Measurements from ENCODE around the gene ALDH3A1. TPM values are rescaled to one million over a fixed set of nuclear protein-coding genes. Genes with fewer than 3 reads are reported as not detected.

ALDH3A1 gene
- total and polyA plus RNA-seq, 10 of the 15 experiments (the other 5 are each of a cell fraction or from before 2014, with no cell fraction given), result 0.20 TPM; not detected in 9

DNA sequence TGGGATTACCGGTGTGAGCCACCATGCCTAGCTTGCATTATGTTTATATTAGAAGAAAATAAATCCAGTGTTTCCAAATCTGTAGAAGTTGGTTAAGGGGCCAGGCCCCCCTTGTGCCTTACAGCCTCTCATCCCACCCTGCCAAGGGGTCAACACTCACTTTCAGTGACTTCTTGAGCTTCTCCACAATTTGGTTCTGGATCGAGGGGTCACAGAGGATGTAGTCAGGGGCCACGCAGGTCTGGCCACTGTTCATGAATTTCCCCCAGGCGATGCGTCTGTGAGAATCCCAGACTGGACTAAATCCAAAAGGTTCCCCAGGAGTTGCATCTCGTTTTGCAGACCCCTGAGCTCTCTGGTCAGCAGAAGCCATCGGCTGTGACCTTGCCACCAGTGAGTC, 7.2 kb downstream of the ALDH3A1 start:
- Histone ChIP-seq H2AFZ (ENCODE audit: control insufficient read depth, low read depth, low read length) (no peak overlapping the region), H3K27me3 (replicated peaks in 1 of 2; ENCODE audit: control insufficient read depth in 2 of 2, insufficient read depth in 2 of 2, low read length in 1 of 2) (no peaks in the 10 kb centered on the region), H3K36me3 (ENCODE audit: control insufficient read depth in 2 of 2, insufficient read depth in 2 of 2, low read length in 1 of 2) (no peaks in the 10 kb centered on the region), H3K4me1 (ENCODE audit: control insufficient read depth, insufficient read depth, low read length) (no peaks in the 10 kb centered on the region), H3K4me3 (no peak overlapping the region), H3K9ac (ENCODE audit: control insufficient read depth, insufficient read depth, low read length) (no peak overlapping the region), H4K20me1 (ENCODE audit: control insufficient read depth, insufficient read depth) (no peaks in the 10 kb centered on the region), H3K4me2 (ENCODE audit: control insufficient read depth, insufficient read depth) (no peak overlapping the region), H3K9me3 (replicated peaks; ENCODE audit: control insufficient read depth, insufficient read depth, low read length) (no peaks in the 10 kb centered on the region), H3K79me2 (ENCODE audit: control insufficient read depth, insufficient read depth, low read length) (no peaks in the 10 kb centered on the region), H3K27ac (ENCODE audit: control insufficient read depth, insufficient read depth) (no peak overlapping the region)
- no peak for FAIRE-seq
- ChIA-PET CTCF (interaction anchor here (0.9 kb wide), 1 partner anchor 11 kb away, joined by 3 read pairs; no protein-coding TSS in a partner anchor), RAD21 (ENCODE audit: unreplicated experiment) (no interaction called here), SMC1A (ENCODE audit: uncharacterized antibody, unreplicated experiment) (no interaction called here), POLR2A (no interaction called here)
- intact Hi-C loops (cut with micrococcal nuclease; ENCODE audit: unreplicated experiment), result no loop called here
- TF ChIP-seq SPI1 (IDR thresholded peaks at IDR 0.05; ENCODE audit: borderline replicate concordance, insufficient read depth, low read depth, low read length), result no peak
- TF ChIP-seq HCFC1 (IDR thresholded peaks at IDR 0.05; ENCODE audit: low read length), result no peak
- TF ChIP-seq IKZF1 (conservative IDR thresholded peaks at IDR 0.05), result no peak
- no peak for TF ChIP-seq POLR2AphosphoS2 (IDR thresholded peaks at IDR 0.05; ENCODE audit: low read depth, low read length)
- no peak for TF ChIP-seq HDGF (IDR thresholded peaks at IDR 0.05)
- TF ChIP-seq ATF7 (IDR thresholded peaks at IDR 0.05; ENCODE audit: low read depth), result no peak
- no peak for TF ChIP-seq POLR2A (IDR thresholded peaks at IDR 0.05; ENCODE audit: low read depth, low read length)
- TF ChIP-seq KDM1A (IDR thresholded peaks at IDR 0.05; ENCODE audit: borderline replicate concordance), result no peak
- TF ChIP-seq, protein P1, sequence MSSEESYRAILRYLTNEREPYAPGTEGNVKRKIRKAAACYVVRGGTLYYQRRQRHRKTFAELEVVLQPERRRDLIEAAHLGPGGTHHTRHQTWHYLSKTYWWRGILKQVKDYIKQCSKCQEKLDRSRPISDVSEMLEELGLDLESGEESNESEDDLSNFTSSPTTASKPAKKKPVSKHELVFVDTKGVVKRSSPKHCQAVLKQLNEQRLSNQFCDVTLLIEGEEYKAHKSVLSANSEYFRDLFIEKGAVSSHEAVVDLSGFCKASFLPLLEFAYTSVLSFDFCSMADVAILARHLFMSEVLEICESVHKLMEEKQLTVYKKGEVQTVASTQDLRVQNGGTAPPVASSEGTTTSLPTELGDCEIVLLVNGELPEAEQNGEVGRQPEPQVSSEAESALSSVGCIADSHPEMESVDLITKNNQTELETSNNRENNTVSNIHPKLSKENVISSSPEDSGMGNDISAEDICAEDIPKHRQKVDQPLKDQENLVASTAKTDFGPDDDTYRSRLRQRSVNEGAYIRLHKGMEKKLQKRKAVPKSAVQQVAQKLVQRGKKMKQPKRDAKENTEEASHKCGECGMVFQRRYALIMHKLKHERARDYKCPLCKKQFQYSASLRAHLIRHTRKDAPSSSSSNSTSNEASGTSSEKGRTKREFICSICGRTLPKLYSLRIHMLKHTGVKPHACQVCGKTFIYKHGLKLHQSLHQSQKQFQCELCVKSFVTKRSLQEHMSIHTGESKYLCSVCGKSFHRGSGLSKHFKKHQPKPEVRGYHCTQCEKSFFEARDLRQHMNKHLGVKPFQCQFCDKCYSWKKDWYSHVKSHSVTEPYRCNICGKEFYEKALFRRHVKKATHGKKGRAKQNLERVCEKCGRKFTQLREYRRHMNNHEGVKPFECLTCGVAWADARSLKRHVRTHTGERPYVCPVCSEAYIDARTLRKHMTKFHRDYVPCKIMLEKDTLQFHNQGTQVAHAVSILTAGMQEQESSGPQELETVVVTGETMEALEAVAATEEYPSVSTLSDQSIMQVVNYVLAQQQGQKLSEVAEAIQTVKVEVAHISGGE (CRISPR knock-in tag; IDR thresholded peaks at IDR 0.05), result no peak
- TF ChIP-seq, protein P2, sequence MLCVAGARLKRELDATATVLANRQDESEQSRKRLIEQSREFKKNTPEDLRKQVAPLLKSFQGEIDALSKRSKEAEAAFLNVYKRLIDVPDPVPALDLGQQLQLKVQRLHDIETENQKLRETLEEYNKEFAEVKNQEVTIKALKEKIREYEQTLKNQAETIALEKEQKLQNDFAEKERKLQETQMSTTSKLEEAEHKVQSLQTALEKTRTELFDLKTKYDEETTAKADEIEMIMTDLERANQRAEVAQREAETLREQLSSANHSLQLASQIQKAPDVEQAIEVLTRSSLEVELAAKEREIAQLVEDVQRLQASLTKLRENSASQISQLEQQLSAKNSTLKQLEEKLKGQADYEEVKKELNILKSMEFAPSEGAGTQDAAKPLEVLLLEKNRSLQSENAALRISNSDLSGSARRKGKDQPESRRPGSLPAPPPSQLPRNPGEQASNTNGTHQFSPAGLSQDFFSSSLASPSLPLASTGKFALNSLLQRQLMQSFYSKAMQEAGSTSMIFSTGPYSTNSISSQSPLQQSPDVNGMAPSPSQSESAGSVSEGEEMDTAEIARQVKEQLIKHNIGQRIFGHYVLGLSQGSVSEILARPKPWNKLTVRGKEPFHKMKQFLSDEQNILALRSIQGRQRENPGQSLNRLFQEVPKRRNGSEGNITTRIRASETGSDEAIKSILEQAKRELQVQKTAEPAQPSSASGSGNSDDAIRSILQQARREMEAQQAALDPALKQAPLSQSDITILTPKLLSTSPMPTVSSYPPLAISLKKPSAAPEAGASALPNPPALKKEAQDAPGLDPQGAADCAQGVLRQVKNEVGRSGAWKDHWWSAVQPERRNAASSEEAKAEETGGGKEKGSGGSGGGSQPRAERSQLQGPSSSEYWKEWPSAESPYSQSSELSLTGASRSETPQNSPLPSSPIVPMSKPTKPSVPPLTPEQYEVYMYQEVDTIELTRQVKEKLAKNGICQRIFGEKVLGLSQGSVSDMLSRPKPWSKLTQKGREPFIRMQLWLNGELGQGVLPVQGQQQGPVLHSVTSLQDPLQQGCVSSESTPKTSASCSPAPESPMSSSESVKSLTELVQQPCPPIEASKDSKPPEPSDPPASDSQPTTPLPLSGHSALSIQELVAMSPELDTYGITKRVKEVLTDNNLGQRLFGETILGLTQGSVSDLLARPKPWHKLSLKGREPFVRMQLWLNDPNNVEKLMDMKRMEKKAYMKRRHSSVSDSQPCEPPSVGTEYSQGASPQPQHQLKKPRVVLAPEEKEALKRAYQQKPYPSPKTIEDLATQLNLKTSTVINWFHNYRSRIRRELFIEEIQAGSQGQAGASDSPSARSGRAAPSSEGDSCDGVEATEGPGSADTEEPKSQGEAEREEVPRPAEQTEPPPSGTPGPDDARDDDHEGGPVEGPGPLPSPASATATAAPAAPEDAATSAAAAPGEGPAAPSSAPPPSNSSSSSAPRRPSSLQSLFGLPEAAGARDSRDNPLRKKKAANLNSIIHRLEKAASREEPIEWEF (IDR thresholded peaks at IDR 0.05; ENCODE audit: insufficient replicate concordance, low read depth, low read length), result no peak
- TF ChIP-seq, protein P3, sequence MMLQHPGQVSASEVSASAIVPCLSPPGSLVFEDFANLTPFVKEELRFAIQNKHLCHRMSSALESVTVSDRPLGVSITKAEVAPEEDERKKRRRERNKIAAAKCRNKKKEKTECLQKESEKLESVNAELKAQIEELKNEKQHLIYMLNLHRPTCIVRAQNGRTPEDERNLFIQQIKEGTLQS (IDR thresholded peaks at IDR 0.05; ENCODE audit: borderline replicate concordance, extremely low read depth, low read depth, low read length), result no peak
- DNase-seq (ENCODE audit: low read depth, low spot score), result no peak
- 41% methylated on average over 7 of the region's 7 CpGs for WGBS (ENCODE audit: insufficient coverage, insufficient replicate concordance, low lambda C conversion rate, missing lambda C conversion rate)
- BruUV-seq (replicated peaks), result no TSS peak
- in situ Hi-C loops (cut with MboI), result no loop called here
- ATAC-seq, result no peak

All from GM12878 (cell line).